GM18517 (cell line): ENCODE data around the gene GID4.
A peak's percentile ranks its signal among the peaks of the same experiment; 100 is the strongest.
"Not testable (repeated sequence)": the region's sequence is repeated elsewhere in the genome, so short reads cannot be mapped to it uniquely, and the experiment has no call there.

Experiments used
- ATAC-seq: cut with Tn5 transposase; IDR thresholded peaks from one replicate; pipeline ENCODE4 v1.9.1; 2021; ENCODE audit warnings: mild to moderate bottlenecking, moderate library complexity; ENCODE audit not compliant: unreplicated experiment

The GID4 gene

GRCh38 chr17:18038861-18039534 lies at the start of gene GID4, which contains the start of gene ATPAF2:
TSS of gene GID4 (plus strand) at chr17:18039408. CDS start at chr17:18039465, 57 bp downstream.
TSS of gene ATPAF2 (minus strand) at chr17:18039168. CDS start at chr17:18039013, 155 bp downstream.
- peak; percentile 88 for ATAC-seq

GRCh38 chr17:17989618-17990017 lies 49.6 kb upstream of the GID4 start:
- no peak for ATAC-seq

GRCh38 chr17:17990282-17990681 lies 48.9 kb upstream of the GID4 start:
- ATAC-seq: no peak

GRCh38 chr17:17993366-17993765 lies 45.8 kb upstream of the GID4 start:
- ATAC-seq: no peak

- no peak for ATAC-seq
Observed at GRCh38 chr17:17993852-17994251, 45.4 kb upstream of the GID4 start.

GRCh38 chr17:17994271-17995069 lies 44.7 kb upstream of the GID4 start:
- ATAC-seq: no peak

GRCh38 chr17:17995887-17996286 lies 43.3 kb upstream of the GID4 start:
- not testable (repeated sequence) for ATAC-seq

GRCh38 chr17:17998934-17999333 lies 40.3 kb upstream of the GID4 start:
- ATAC-seq: no peak

- no peak for ATAC-seq
Observed at GRCh38 chr17:17999364-18000029, 39.7 kb upstream of the GID4 start.

GRCh38 chr17:18000030-18000408 lies 39.2 kb upstream of the GID4 start:
- no peak for ATAC-seq

- ATAC-seq: no peak
Observed at GRCh38 chr17:18002171-18002570, 37.0 kb upstream of the GID4 start.

- no peak for ATAC-seq
Observed at GRCh38 chr17:18004345-18004744, 34.9 kb upstream of the GID4 start.

- no peak for ATAC-seq
Observed at GRCh38 chr17:18004884-18005305, 34.3 kb upstream of the GID4 start.

- no peak for ATAC-seq
Observed at GRCh38 chr17:18005496-18005895, 33.7 kb upstream of the GID4 start.

GRCh38 chr17:18006495-18007239 lies 32.5 kb upstream of the GID4 start:
- no peak for ATAC-seq

GRCh38 chr17:18008496-18009268 lies 30.5 kb upstream of the GID4 start:
- no peak for ATAC-seq

- no peak for ATAC-seq
Observed at GRCh38 chr17:18009609-18010420, 29.4 kb upstream of the GID4 start.

GRCh38 chr17:18011286-18011685 lies 27.9 kb upstream of the GID4 start:
- ATAC-seq: no peak

GRCh38 chr17:18014006-18014405 lies 25.2 kb upstream of the GID4 start:
- ATAC-seq: no peak
